OCI-M2 (cell line): ENCODE measurements around the gene MRC1.

Experiments used
- DNase-seq: peaks from one replicate; lab custom pipeline; 2025; ENCODE audit not compliant: unreplicated experiment; lab: John Stamatoyannopoulos, UW

Gene MRC1

GRCh38 chr10:17808971-17809841 is at the start of gene MRC1:
Gene MRC1, plus strand, starts transcription at chr10:17809348. Its CDS starts 118 bp downstream, at chr10:17809466.
- DNase-seq = no peak

- no peak for DNase-seq
Observed at GRCh38 chr10:17764142-17764541, 45.0 kb upstream of the MRC1 start.

- DNase-seq = no peak
Observed at GRCh38 chr10:17765602-17766001, 43.5 kb upstream of the MRC1 start.

- DNase-seq = no peak
Observed at GRCh38 chr10:17766731-17767130, 42.4 kb upstream of the MRC1 start.

GRCh38 chr10:17768496-17768895 is 40.7 kb upstream of the MRC1 start:
- no peak for DNase-seq

- DNase-seq = no peak
Observed at GRCh38 chr10:17768957-17769356, 40.2 kb upstream of the MRC1 start.

GRCh38 chr10:17771017-17771416 is 38.1 kb upstream of the MRC1 start:
- no peak for DNase-seq

- DNase-seq = no peak
Observed at GRCh38 chr10:17779784-17780183, 29.4 kb upstream of the MRC1 start.

GRCh38 chr10:17780727-17781126 is 28.4 kb upstream of the MRC1 start:
- no peak for DNase-seq

GRCh38 chr10:17781856-17782255 is 27.3 kb upstream of the MRC1 start:
- no peak for DNase-seq

- DNase-seq = no peak
Observed at GRCh38 chr10:17782921-17783665, 26.1 kb upstream of the MRC1 start.

GRCh38 chr10:17783751-17784150 is 25.4 kb upstream of the MRC1 start:
- no peak for DNase-seq

GRCh38 chr10:17784688-17785087 is 24.5 kb upstream of the MRC1 start:
- no peak for DNase-seq

GRCh38 chr10:17785276-17785930 is 23.7 kb upstream of the MRC1 start:
- DNase-seq = no peak

GRCh38 chr10:17787087-17787961 is 21.8 kb upstream of the MRC1 start:
- DNase-seq = no peak

GRCh38 chr10:17788646-17789045 is 20.5 kb upstream of the MRC1 start:
- DNase-seq = no peak

- DNase-seq = no peak
Observed at GRCh38 chr10:17789396-17789795, 19.8 kb upstream of the MRC1 start.

GRCh38 chr10:17790651-17791050 is 18.5 kb upstream of the MRC1 start:
- DNase-seq = no peak

GRCh38 chr10:17792991-17793390 is 16.2 kb upstream of the MRC1 start:
- DNase-seq = no peak

GRCh38 chr10:17793823-17794644 is 15.1 kb upstream of the MRC1 start:
- DNase-seq = no peak
